ENCODE results near the gene GPR141. TPM values are rescaled to one million over a fixed set of nuclear protein-coding genes. Genes with fewer than 3 reads are reported as not detected.

GPR141 gene
- total RNA-seq, 1 donor from 2014 or later: not detected

DNA sequence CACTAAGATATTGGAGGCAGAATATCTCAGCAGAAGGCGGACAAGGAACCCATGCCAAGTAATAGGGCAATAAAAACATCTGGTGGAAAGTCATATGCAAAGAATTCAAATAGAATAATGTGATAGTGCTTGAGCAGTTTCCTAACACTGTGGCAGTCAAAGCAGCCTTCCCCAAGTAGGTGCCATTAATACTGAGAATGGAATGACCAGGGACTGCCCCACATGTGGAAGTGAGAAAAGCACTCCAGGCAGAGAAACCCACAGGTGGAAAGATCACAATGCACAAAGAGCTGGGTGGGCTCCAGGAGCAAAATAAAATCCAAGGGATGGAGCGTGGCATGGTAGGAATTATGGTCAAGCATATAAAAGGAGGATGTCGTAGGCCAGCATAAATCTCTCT, 100.4 kb downstream of the GPR141 start:
- no peak for DNase-seq (ENCODE audit: low spot score in 2 of 2)
- Histone ChIP-seq H3K4me1 (no peaks in the 10 kb centered on the region), H3K9me3 (no peaks in the 10 kb centered on the region), H3K36me3 (no peaks in the 10 kb centered on the region), H3K4me3 (no peak overlapping the region), H3K27ac (no peak overlapping the region), H3K27me3 (no peaks in the 10 kb centered on the region)
- TF ChIP-seq, protein P1, sequence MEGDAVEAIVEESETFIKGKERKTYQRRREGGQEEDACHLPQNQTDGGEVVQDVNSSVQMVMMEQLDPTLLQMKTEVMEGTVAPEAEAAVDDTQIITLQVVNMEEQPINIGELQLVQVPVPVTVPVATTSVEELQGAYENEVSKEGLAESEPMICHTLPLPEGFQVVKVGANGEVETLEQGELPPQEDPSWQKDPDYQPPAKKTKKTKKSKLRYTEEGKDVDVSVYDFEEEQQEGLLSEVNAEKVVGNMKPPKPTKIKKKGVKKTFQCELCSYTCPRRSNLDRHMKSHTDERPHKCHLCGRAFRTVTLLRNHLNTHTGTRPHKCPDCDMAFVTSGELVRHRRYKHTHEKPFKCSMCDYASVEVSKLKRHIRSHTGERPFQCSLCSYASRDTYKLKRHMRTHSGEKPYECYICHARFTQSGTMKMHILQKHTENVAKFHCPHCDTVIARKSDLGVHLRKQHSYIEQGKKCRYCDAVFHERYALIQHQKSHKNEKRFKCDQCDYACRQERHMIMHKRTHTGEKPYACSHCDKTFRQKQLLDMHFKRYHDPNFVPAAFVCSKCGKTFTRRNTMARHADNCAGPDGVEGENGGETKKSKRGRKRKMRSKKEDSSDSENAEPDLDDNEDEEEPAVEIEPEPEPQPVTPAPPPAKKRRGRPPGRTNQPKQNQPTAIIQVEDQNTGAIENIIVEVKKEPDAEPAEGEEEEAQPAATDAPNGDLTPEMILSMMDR (IDR thresholded peaks at IDR 0.05): no peak
- intact Hi-C loops (cut with DNase I): no loop called here

DNA sequence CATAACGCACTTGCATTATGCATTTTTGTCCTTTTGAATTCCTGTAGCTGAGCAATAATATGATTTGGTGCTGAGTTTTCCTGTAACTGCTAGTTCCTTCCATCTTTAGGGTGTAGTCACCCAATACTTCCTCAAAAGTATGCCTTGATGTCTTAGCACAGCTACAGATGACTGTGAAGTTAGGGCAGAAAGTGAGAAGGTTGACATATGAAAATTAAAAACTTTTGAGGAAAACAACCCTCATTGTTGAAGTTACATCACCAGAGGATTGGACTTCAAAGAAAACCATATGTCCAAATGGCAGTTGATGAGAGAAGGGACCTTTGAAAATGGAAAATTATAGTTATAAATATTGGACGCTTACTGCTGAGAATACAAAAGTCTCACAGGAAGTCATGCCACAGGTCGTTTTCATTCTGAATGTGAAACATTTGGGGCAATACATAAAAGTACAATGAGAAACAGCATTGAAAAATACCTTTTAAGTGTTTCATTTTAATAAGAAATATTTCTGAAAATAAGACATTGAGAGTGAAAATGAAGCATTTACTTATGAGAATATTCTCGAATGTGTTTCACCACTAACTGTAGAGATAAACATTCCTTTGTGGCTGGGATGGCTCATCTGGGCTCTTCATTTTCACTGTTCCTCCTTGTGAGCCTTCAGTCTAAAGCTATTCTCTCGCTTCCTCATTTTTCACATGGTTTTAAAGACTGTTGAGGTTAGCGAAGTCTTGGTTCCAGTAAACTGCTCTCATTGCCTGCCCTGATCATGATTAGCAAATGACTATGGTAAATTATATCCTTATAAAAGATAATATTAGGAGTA, 103.4 kb downstream of the GPR141 start:
- Histone ChIP-seq H3K4me1 (no peaks in the 10 kb centered on the region), H3K27me3 (no peaks in the 10 kb centered on the region), H3K4me3 (no peak overlapping the region), H3K36me3 (no peaks in the 10 kb centered on the region), H3K9me3 (no peaks in the 10 kb centered on the region), H3K27ac (no peak overlapping the region)
- TF ChIP-seq, protein P1 (IDR thresholded peaks at IDR 0.05): no peak
- intact Hi-C loops (cut with DNase I): no loop called here
- no peak for DNase-seq (ENCODE audit: low spot score in 2 of 2)

Other genes starting within 250 kb of the GPR141 start
- gene ELMO1, start 234.9 kb upstream of the GPR141 start, total RNA-seq: 40.8 TPM
- gene NME8, start 164.8 kb downstream of the GPR141 start, total RNA-seq: 0.96 TPM
- 25.7 TPM for gene SFRP4, start 233.1 kb downstream of the GPR141 start, total RNA-seq
- gene EPDR1, start 236.9 kb downstream of the GPR141 start, total RNA-seq: 144 TPM

All from ascending aorta (tissue), 2 donors.